Karpas-422 (cell line): ENCODE results near the gene B9D1. TPM values are rescaled to one million over a fixed set of nuclear protein-coding genes. Genes with fewer than 3 reads are reported as not detected.

ENCODE experiments used
- DNase-seq: peaks from one replicate; pipeline ENCODE4 v3.0.0-alpha.2; 2015
- H2AFZ ChIP-seq: fragments of 200-600 bp; sonication (generic); 2 replicates; pipeline ENCODE4 v1.6.1; 2014; ENCODE audit warnings: antibody characterized with exemption, low read length, mixed read lengths
- H3K27ac ChIP-seq: fragments of 200-600 bp; sonication (generic); 2 replicates; pipeline ENCODE4 v1.5.1; 2014; ENCODE audit warnings: mild to moderate bottlenecking, low read length, moderate library complexity
- H3K27me3 ChIP-seq: fragments of 200-600 bp; sonication (generic); 2 replicates; pipeline ENCODE4 v1.6.1; 2014; ENCODE audit warnings: low read length, mixed read lengths
- H3K36me3 ChIP-seq: fragments of 200-600 bp; sonication (generic); 2 replicates; pipeline ENCODE4 v1.6.1; 2014; ENCODE audit warnings: low read length, mixed read lengths; ENCODE audit not compliant: insufficient read depth
- H3K4me1 ChIP-seq: fragments of 200-600 bp; sonication (generic); 2 replicates; pipeline ENCODE4 v1.6.1; 2014; ENCODE audit warnings: mild to moderate bottlenecking, low read length, mixed read lengths
- H3K4me2 ChIP-seq: fragments of 200-600 bp; sonication (generic); 2 replicates; pipeline ENCODE4 v1.6.1; 2014; ENCODE audit warnings: low read length, low read depth, mild to moderate bottlenecking; ENCODE audit not compliant: poor library complexity, severe bottlenecking
- H3K4me3 ChIP-seq: fragments of 200-600 bp; sonication (generic); 2 replicates; pipeline ENCODE4 v1.5.1; 2014; ENCODE audit warnings: mild to moderate bottlenecking, antibody characterized with exemption, low read length, mixed read lengths
- H3K79me2 ChIP-seq: fragments of 200-600 bp; sonication (generic); 2 replicates; pipeline ENCODE4 v1.6.1; 2014; ENCODE audit warnings: mild to moderate bottlenecking, low read length, mixed read lengths
- H3K9ac ChIP-seq: fragments of 200-600 bp; sonication (generic); 2 replicates; pipeline ENCODE4 v1.6.0; 2014; ENCODE audit warnings: low read length
- H3K9me2 ChIP-seq: fragments of 200-600 bp; sonication (generic), shearing (Covaris generic); replicated peaks from 2 replicates; pipeline ENCODE4 v1.6.0; 2014; ENCODE audit warnings: mild to moderate bottlenecking, low read length, moderate library complexity; ENCODE audit not compliant: insufficient read depth
- H3K9me3 ChIP-seq: fragments of 300-700, 200-600 bp; sonication (generic); 2 replicates; pipeline ENCODE4 v1.6.1; 2014; ENCODE audit warnings: low read length, mixed read lengths
- H4K20me1 ChIP-seq: fragments of 200-600 bp; sonication (generic); 2 replicates; pipeline ENCODE4 v1.6.1; 2014; ENCODE audit warnings: mild to moderate bottlenecking, antibody characterized with exemption, low read length, low read depth; ENCODE audit not compliant: insufficient read depth
- total RNA-seq: library from RNA; depleted of rRNA; stranded (reverse); fragments of >200 nt; shearing (Covaris generic); gene quantifications from 2 replicates; pipeline ENCODE4 v1.2.3, GENCODE V29; 2014; ENCODE audit warnings: low replicate concordance

B9D1 gene
- total RNA-seq, 1 experiment from 2014 or later = 29.1 TPM

GRCh38 chr17:19405114-19405513 is 42.6 kb upstream of the B9D1 start:
- H3K4me3 ChIP-seq = no peak overlapping the region
- H4K20me1 ChIP-seq = no peaks in the 10 kb centered on the region
- no peaks in the 10 kb centered on the region for H3K36me3 ChIP-seq
- H3K79me2 ChIP-seq = no peaks in the 10 kb centered on the region
- H3K27me3 ChIP-seq = no peaks in the 10 kb centered on the region
- no peak for DNase-seq
- H3K9ac ChIP-seq = no peak overlapping the region
- no peaks in the 10 kb centered on the region for H3K9me2 ChIP-seq
- no peak overlapping the region for H3K27ac ChIP-seq
- no peaks in the 10 kb centered on the region for H3K9me3 ChIP-seq
- H3K4me1 ChIP-seq = no peaks in the 10 kb centered on the region
- no peak overlapping the region for H2AFZ ChIP-seq
- H3K4me2 ChIP-seq = no peak overlapping the region

DNA sequence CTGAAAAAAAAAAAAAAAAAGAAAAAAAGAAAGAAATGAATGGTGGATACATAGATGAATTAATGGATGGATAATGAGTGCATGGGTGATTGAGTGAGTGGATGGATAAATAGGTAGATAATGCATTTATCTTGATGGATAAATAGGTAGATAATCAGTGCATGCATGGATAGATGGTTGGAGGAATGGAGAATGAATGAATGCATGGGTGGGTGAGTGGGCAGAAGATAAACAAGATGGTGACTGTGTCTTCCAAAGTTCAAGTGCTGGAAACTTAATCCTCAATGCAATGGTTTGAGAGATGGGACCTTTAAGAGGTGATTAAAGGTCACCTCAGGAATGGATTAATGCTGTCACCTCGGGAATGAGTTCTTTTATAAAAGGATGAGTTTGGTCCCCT is 41.7 kb upstream of the B9D1 start:
- DNase-seq = no peak
- Histone ChIP-seq H3K4me3 (no peak overlapping the region), H2AFZ (no peak overlapping the region), H3K9ac (no peak overlapping the region), H3K36me3 (no peaks in the 10 kb centered on the region), H3K27ac (no peak overlapping the region), H4K20me1 (no peaks in the 10 kb centered on the region), H3K27me3 (no peaks in the 10 kb centered on the region), H3K9me3 (no peaks in the 10 kb centered on the region), H3K79me2 (no peaks in the 10 kb centered on the region), H3K9me2 (no peaks in the 10 kb centered on the region), H3K4me2 (no peak overlapping the region), H3K4me1 (no peaks in the 10 kb centered on the region)

GRCh38 chr17:19403021-19403420 is 40.5 kb upstream of the B9D1 start:
- peaks cover 7% of the 10 kb centered on the region for H3K4me1 ChIP-seq
- H3K27ac ChIP-seq = no peak overlapping the region
- DNase-seq = no peak
- no peaks in the 10 kb centered on the region for H3K79me2 ChIP-seq
- H3K9ac ChIP-seq = no peak overlapping the region
- no peaks in the 10 kb centered on the region for H3K36me3 ChIP-seq
- no peaks in the 10 kb centered on the region for H3K9me2 ChIP-seq
- H3K27me3 ChIP-seq = no peaks in the 10 kb centered on the region
- no peak overlapping the region for H3K4me3 ChIP-seq
- no peak overlapping the region for H3K4me2 ChIP-seq
- H4K20me1 ChIP-seq = no peaks in the 10 kb centered on the region
- H2AFZ ChIP-seq = no peak overlapping the region
- H3K9me3 ChIP-seq = no peaks in the 10 kb centered on the region

DNA sequence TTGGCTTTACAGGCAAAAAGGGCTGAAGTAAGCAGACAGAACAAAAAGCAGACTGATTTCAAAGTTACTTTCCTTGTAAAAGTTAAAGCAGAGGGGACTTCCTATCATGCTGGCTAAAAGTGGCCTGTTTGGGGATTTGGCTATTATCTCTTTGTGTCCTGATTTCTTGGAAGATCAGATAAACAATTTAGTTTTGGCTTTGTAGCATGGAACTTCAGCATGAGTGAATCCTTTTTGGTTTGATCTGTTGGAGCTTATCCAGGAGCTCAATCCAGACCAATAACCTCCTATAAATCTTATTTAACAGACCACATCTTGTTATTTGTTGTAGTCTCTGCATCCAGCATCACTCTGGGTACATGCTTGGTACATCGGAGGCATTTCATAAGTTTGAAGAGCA is 39.6 kb upstream of the B9D1 start:
- H3K36me3 ChIP-seq = no peaks in the 10 kb centered on the region
- no peak overlapping the region for H3K4me3 ChIP-seq
- no peaks in the 10 kb centered on the region for H3K79me2 ChIP-seq
- H4K20me1 ChIP-seq = no peaks in the 10 kb centered on the region
- no peaks in the 10 kb centered on the region for H3K9me3 ChIP-seq
- DNase-seq = no peak
- peaks cover 11% of the 10 kb centered on the region for H3K4me1 ChIP-seq
- no peak overlapping the region for H3K27ac ChIP-seq
- no peak overlapping the region for H3K9ac ChIP-seq
- no peaks in the 10 kb centered on the region for H3K9me2 ChIP-seq
- H3K27me3 ChIP-seq = no peaks in the 10 kb centered on the region
- H3K4me2 ChIP-seq = no peak overlapping the region
- no peak overlapping the region for H2AFZ ChIP-seq

DNA sequence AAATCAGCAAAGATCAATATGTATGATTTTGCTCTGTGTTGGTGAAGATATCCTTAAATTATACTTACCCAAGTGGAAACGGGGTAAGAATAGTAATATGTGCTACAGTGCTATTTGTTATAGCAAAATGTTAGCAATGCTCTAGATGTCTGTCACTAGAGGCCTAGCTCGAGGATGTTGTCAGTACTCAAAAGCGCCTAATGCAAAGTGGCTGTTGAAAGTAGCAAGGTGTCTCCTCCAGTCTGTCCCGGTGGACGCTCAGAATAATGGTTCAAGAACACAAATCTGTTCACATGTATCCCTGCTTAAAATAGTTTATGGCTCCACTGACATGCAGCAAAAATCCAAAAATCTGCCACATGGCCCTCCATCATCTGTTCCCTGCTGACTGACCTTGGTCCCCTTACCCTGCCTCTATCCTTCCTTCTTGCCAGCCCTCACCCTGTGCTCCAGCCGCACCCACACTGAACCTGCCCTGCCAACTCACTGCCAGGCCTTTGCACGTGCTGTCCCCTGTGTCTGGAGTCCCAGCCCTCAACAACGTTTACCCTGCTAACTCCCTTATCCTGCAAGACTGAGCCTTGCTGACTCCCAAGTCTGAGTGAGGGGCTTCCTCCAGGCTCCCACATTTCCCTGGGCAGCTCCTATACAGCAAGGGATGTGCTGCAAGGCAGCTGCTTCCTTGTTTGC is 38.9 kb upstream of the B9D1 start:
- no peak for DNase-seq

DNA sequence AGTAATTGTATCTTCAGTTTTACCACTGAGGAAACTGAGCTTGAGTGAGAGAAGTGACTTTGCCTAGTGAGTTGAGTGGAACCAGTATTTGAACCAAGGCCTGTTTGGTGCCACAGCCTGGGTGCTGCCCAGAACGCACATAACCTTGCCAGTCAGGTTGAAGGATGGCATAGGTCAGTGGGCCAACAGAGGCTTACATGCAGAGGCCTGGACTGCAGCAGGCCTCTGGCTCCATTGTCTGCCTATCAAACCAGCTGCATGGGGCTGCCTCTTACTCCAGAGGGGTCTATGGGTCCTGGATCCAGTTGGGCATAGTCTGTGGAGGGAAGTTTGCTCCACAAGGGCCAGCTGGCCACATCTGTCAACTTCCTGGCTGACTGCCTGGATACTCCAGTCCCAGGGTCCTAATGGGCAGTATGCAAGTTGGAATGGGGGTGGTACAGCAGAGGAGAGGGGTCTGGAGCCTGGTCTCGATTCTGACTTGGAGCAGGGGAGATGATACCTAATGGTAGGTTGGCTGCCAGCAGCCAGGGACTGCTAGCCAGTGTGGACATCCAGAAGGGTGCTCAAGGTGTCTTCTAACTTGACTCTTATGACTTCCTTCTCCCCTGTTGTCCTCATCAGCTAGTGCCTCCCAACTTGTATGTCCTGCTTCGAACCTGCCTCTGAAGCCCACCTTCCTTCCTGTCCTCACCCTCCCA is 37.4 kb upstream of the B9D1 start:
- H3K9ac ChIP-seq = no peak overlapping the region
- no peak overlapping the region for H3K27ac ChIP-seq
- H3K79me2 ChIP-seq = no peaks in the 10 kb centered on the region
- H4K20me1 ChIP-seq = no peaks in the 10 kb centered on the region
- no peak overlapping the region for H2AFZ ChIP-seq
- no peak overlapping the region for H3K4me3 ChIP-seq
- no peaks in the 10 kb centered on the region for H3K9me2 ChIP-seq
- no peak overlapping the region for H3K4me2 ChIP-seq
- H3K4me1 ChIP-seq = peaks cover 11% of the 10 kb centered on the region
- H3K9me3 ChIP-seq = no peaks in the 10 kb centered on the region
- DNase-seq = no peak
- no peaks in the 10 kb centered on the region for H3K36me3 ChIP-seq
- H3K27me3 ChIP-seq = no peaks in the 10 kb centered on the region

More for the DNA sequence above, 38.9 kb upstream of the B9D1 start:
- no peak overlapping the region for H3K4me3 ChIP-seq
- no peak overlapping the region for H3K9ac ChIP-seq
- no peaks in the 10 kb centered on the region for H3K79me2 ChIP-seq
- peaks cover 11% of the 10 kb centered on the region for H3K4me1 ChIP-seq
- no peaks in the 10 kb centered on the region for H3K27me3 ChIP-seq
- H3K27ac ChIP-seq = no peak overlapping the region
- H3K36me3 ChIP-seq = no peaks in the 10 kb centered on the region
- no peaks in the 10 kb centered on the region for H3K9me2 ChIP-seq
- no peak overlapping the region for H3K4me2 ChIP-seq
- no peak overlapping the region for H2AFZ ChIP-seq
- H4K20me1 ChIP-seq = no peaks in the 10 kb centered on the region
- no peaks in the 10 kb centered on the region for H3K9me3 ChIP-seq

DNA sequence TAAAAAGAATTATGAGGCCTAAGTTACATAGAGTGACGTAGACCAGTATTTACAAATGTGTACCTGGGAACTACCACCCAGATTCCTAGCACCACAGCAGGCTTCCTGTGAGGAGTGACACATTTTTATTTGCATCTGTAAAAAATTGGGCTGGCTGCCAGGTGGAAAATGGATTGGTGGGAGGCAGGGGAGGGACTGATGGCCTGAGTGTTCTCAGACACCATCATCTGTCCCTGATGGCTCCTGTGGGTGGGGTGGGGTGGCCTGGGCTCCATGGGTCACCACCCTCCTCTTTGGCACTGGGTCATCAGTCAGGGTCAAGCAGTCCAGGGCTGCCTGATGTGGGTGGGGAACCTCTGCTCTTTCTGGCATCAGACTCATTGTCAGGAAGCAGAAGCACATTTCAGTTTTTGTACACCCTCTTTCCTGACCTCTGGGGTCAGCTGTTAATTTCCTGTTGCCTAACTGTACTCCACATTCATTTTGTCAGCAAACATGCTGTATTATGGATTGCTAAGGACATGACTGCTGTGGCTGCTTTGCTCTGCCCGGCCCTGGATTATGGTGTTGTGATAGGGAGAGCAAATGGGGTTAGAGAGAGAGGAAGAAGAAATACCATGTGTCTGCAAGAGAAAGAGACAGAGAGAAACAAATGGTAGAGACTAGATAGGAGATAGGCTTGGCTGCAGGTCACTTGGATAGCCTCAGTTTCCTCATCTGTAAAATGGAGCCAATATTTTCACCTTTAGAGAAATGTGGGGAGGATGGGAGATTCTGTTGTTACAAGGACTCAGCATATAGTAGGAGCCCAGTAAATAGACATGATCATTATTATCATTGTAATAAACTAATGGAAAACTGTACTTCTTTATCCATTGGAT is 36.0 kb upstream of the B9D1 start:
- DNase-seq = no peak
- H3K9ac ChIP-seq = no peak overlapping the region
- no peaks in the 10 kb centered on the region for H3K36me3 ChIP-seq
- H3K79me2 ChIP-seq = no peaks in the 10 kb centered on the region
- peaks cover 11% of the 10 kb centered on the region for H3K4me1 ChIP-seq
- H3K4me2 ChIP-seq = no peak overlapping the region
- no peaks in the 10 kb centered on the region for H3K9me2 ChIP-seq
- no peak overlapping the region for H2AFZ ChIP-seq
- H3K4me3 ChIP-seq = no peak overlapping the region
- H3K9me3 ChIP-seq = no peaks in the 10 kb centered on the region
- no peaks in the 10 kb centered on the region for H4K20me1 ChIP-seq
- no peaks in the 10 kb centered on the region for H3K27me3 ChIP-seq
- H3K27ac ChIP-seq = no peak overlapping the region

GRCh38 chr17:19397556-19398041 is 35.1 kb upstream of the B9D1 start:
- no peaks in the 10 kb centered on the region for H4K20me1 ChIP-seq
- H3K9me2 ChIP-seq = no peaks in the 10 kb centered on the region
- DNase-seq = peak; percentile 77
- H3K4me1 ChIP-seq = peaks cover 11% of the 10 kb centered on the region
- H3K9me3 ChIP-seq = no peaks in the 10 kb centered on the region
- H3K27ac ChIP-seq = no peak overlapping the region
- H3K4me3 ChIP-seq = no peak overlapping the region
- H3K9ac ChIP-seq = no peak overlapping the region
- H3K36me3 ChIP-seq = no peaks in the 10 kb centered on the region
- H2AFZ ChIP-seq = no peak overlapping the region
- no peaks in the 10 kb centered on the region for H3K79me2 ChIP-seq
- no peak overlapping the region for H3K4me2 ChIP-seq
- H3K27me3 ChIP-seq = no peaks in the 10 kb centered on the region
